Activated T-helper 1 cell treated with anti-CD3 and anti-CD28 coated beads, Interleukin-2, amount 50 U/mL, for 16 hours (primary cell): Measurements from ENCODE around the gene LMNTD1.
"Not testable (repeated sequence)": the region's sequence is repeated elsewhere in the genome, so short reads cannot be mapped to it uniquely, and the experiment has no call there.

Experiments used
- DNase-seq, 2 donors: peaks; one replicate each; pipeline ENCODE4 v3.0.0-alpha.2; 2020; ENCODE audit warnings: low read depth in 1 of 2, low spot score in 1 of 2

Gene LMNTD1

DNA sequence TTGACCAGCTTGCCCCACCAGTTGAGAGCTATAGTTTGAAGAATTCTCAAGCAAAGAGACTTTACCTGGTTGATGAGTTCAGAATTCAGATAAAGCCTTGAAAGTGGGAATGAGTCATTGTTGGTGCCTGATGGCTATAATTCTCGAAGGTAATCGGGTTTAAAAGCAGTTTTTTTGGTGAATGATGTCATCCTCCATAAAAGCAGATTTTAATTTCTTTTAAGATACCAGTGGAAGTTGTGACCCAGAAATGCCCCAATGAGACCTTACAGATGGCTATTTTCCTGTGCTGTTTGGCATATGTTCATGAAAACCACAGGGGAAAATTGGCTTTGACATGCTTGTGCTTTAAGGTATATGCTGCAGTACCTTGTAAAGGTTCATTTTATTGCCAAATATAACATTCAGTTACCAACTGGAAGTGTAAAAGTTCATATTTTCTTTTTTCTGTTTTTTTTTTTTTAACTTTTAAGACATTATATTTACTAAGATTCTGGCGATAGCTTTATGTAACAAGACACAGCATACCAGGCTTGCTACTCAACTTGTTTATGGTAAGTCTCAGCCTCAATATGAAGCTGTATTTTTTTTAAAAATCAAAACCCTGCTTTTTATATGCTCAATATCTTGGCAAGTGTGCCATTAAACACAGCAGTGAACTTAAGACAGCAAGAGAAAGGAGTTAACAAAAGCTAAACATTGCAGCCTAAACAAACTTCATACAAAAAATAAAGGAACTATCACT lies 119.3 kb downstream of the LMNTD1 start:
- no peak for DNase-seq

DNA sequence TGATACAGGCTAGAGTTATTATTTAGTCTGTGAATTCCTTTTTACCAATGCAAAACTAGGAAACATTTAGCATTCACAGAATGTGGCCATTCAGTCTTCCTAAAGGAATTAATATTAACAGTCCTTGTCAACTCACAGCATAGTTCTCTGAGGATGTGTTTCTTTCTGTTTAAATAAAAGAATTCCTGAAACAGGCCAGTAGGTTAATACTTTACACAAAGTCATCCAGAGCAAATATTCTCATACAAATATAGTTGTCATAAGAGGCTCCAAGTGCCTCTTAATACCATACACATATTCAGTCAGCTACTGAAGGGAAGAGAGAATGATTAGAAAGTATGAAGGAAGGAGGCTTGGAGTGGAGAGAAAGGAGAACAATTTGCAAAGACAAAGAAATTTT lies 120.1 kb downstream of the LMNTD1 start:
- no peak for DNase-seq

DNA sequence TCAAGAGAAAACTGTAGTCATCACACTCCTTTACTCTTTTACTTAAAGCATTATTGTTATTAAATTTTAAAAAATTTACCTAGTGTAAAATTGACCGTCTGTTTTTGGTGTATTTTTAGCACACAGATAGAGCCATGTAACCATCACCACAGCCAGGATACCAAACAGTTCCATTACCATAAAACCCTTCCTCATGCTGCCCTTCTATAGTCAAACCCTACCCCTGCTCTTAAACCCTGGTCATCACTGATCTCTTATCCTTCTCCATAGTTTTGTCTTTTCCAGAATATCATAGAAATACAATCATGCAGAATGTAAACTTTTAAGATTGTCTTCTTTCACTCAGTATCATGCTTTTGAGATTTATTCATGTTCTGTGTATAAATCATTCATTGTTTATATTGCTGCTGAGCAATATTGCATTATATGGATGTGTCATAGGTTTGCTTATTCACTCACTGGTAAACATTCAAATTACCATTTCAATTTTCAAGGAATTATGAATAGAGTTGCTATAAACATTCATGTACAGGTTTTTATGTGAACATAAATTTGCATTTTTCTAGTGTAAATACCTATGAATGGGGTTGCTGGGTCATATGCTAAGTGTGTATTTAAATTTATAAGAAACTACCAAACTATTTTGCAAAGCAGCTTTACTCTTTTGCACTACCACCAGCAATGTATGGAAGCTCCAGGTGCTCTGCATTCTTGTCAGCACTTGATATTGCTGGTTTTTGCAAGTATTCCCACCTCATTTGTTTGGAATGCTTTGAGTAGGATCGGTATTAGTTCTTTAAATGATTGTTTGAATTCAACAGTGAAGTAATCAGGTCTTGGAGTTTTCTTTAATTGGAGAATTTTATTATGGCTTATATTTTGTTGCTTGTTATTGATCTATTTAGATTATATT lies 125.5 kb downstream of the LMNTD1 start:
- DNase-seq, result no peak

DNA sequence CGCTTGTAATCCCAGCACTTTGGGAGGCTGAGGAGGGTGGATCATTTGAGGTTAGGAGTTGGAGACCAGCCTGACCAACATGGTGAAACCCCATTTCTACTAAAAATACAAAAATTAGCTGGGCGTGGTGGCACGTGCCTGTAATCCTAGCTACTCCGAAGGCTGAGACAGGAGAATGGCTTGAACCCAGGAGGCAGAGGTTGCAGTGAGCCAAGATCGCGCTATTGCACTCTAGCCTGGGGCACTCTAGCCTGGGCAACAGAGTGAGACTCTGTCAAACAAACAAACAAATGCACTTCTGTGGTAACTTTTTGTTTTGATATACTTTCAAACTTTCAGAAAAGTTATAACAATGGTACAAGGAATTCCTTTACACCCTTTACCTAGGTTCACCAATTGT lies 126.3 kb downstream of the LMNTD1 start:
- DNase-seq, result not testable (repeated sequence)
